Breast epithelium (tissue), 4 donors: ENCODE results near the gene SHCBP1. TPM values are rescaled to one million over a fixed set of nuclear protein-coding genes. Genes with fewer than 3 reads are reported as not detected.
"Not testable (repeated sequence)": the region's sequence is repeated elsewhere in the genome, so short reads cannot be mapped to it uniquely, and the experiment has no call there.

Source experiments
- DNase-seq, 2 donors: peaks; one replicate each; pipeline ENCODE4 v3.0.0-alpha.2; 2019; ENCODE audit warnings: low spot score in 2 of 2
- H3K27ac ChIP-seq, 2 donors: fragments of 200-600 bp; sonication (generic) in 1 of 2; one replicate each; pipeline ENCODE4 v1.5.1; 2016 to 2019; ENCODE audit warnings: mild to moderate bottlenecking in 1 of 2
- H3K27me3 ChIP-seq, 2 donors: fragments of 200-600 bp; sonication (generic) in 1 of 2; one replicate each; pipeline versions ENCODE4 v1.5.1 to v1.6.0; 2017 to 2019; ENCODE audit warnings: control low read depth in 1 of 2, mild to moderate bottlenecking in 1 of 2
- H3K36me3 ChIP-seq: fragments of 200-600 bp; one replicate; pipeline ENCODE4 v1.5.1; 2019
- H3K4me1 ChIP-seq, 2 donors: fragments of 200-600 bp; sonication (generic); one replicate each; pipeline ENCODE4 v1.5.1; 2016 to 2019; ENCODE audit warnings: control low read depth in 1 of 2
- H3K4me3 ChIP-seq, 3 donors: fragments of 200-600 bp; sonication (generic); 1 replicate in 2 of 3; 2 replicates in 1 of 3; pipeline ENCODE4 v1.5.1; 2016 to 2019; ENCODE audit warnings: mild to moderate bottlenecking in 3 of 3, moderate library complexity in 2 of 3
- H3K9me3 ChIP-seq, 2 donors: fragments of 200-600 bp; sonication (generic) in 1 of 2; one replicate each; pipeline ENCODE4 v1.5.1; 2016 to 2019; ENCODE audit warnings: control low read depth in 1 of 2
- CTCF ChIP-seq, 3 donors: fragments of 450-650 bp; IDR thresholded peaks; one replicate each; pipeline ENCODE4 v1.5.1; 2016 to 2017; ENCODE audit warnings: antibody characterized with exemption in 3 of 3, mild to moderate bottlenecking in 3 of 3, moderate library complexity in 3 of 3
- POLR2A ChIP-seq: fragments of 450-650 bp; IDR thresholded peaks from one replicate; pipeline ENCODE4 v1.6.1; 2016; ENCODE audit warnings: antibody characterized with exemption, mild to moderate bottlenecking, moderate library complexity
- POLR2AphosphoS5 ChIP-seq, 3 donors: sonication (generic); formaldehyde crosslinking; IDR thresholded peaks; one replicate each; pipeline ENCODE4 v1.6.1; 2017; ENCODE audit warnings: antibody characterized with exemption in 3 of 3
- intact Hi-C: fragments of 100-400 bp; cut with DNase I; formaldehyde crosslinking; loops from one replicate; pipeline ENCODE4 v1.15.1; 2023; ENCODE audit warnings: low total_unique reads
- total RNA-seq, 3 donors: library from RNA; depleted of rRNA; stranded (reverse); fragments of >200 nt; gene quantifications; one replicate each; pipeline ENCODE4 v1.1.0, GENCODE V29; 2016

Gene SHCBP1
- total RNA-seq, 3 donors from 2014 or later: 0.33 to 0.96 (median 0.44) TPM

DNA sequence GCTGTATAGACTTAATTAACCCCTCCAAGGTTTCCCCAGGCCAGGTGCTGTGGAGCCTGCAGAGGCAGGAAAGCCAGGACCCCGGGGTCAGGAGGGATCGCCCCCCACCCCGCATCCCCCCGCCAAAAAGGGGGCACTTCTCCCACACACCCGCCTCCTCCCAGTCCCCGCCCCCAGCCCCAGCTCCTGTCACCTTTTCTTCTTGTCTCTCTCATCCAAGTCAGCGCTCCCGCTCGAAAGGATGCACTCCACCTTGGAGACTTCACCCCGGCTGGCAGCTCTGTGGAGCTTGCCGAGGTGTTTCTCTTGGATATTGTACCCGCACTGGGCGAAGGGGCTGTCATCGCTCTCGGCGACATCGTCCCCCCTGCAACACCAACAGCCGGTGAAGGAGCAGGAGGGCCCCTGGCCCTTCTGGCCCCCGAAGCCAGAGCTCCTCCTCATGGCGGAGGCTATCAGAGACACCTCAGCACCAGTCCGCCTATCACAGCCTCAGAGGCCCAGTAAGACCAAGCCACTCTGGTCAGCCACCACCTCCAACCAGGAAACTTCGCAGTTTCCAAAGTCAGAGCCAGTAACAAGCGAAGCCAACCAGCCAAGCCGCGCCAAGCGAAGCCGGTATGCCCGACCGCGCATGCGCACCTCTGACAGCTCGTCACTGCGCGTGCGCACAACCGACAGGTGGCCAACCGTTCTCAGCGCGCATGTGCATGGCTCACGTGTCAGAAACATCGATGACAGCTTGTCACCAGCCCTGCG lies 52.5 kb downstream of the SHCBP1 start:
- no peak for TF ChIP-seq CTCF (IDR thresholded peaks at IDR 0.05)
- TF ChIP-seq POLR2A: no peak
- no peak for TF ChIP-seq POLR2AphosphoS5 (IDR thresholded peaks at IDR 0.05)
- no peak for DNase-seq
- Histone ChIP-seq H3K27me3 (peaks cover 0 to 3% of the 10 kb centered on the region in 2 donors), H3K4me1 (no peaks in the 10 kb centered on the region), H3K4me3 (no peak overlapping the region), H3K9me3 (no peaks in the 10 kb centered on the region), H3K36me3 (no peaks in the 10 kb centered on the region), H3K27ac (no peak overlapping the region)
- intact Hi-C loops: no loop called here

DNA sequence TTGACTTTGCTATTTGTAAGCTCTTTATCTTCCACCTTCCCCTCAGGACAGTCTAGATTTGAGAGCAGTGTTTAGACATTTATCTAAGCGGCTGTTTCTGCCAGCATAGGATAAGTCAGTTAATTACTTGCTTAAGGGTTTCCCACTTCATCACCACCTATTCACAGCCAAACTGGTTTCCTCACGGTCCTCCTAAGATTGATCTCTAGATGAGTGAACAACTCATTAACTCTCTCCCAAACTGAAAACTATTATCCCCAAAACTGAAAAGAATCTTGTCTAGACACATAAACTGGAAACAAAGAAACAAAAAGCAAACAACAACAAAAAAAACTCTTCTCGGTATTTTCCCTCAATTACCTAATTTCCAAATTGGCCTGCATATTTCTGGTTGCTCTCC lies 58.2 kb downstream of the SHCBP1 start:
- no peaks in the 10 kb centered on the region for H3K4me1 ChIP-seq
- no peak for DNase-seq
- H3K27ac ChIP-seq: no peak overlapping the region
- H3K36me3 ChIP-seq: no peaks in the 10 kb centered on the region
- H3K4me3 ChIP-seq: no peak overlapping the region
- H3K9me3 ChIP-seq: no peaks in the 10 kb centered on the region
- intact Hi-C loops: no loop called here
- TF ChIP-seq CTCF (IDR thresholded peaks at IDR 0.05) (no peak), POLR2AphosphoS5 (IDR thresholded peaks at IDR 0.05) (no peak), POLR2A (no peak)
- H3K27me3 ChIP-seq: no peaks in the 10 kb centered on the region

DNA sequence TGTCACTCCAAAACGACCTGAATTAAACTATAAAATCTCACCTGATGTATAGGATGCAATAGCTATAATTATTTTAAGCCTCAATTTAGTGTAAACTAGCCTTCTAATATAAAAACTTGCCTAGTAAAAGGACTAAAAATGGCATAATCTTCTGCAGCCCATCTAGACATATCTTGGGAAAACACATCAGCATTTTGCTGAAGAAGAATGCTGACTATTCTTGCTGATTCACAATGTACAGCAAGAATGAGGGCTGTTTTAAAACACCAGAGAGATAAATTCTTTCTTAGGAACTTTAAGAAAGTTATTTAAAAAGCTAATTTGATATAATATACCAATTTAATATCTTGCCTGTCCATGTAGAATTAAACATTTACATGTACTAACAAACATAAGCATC lies 63.2 kb downstream of the SHCBP1 start:
- Histone ChIP-seq H3K4me3 (no peak overlapping the region), H3K4me1 (no peaks in the 10 kb centered on the region), H3K36me3 (no peaks in the 10 kb centered on the region), H3K9me3 (no peaks in the 10 kb centered on the region), H3K27ac (no peak overlapping the region), H3K27me3 (no peaks in the 10 kb centered on the region)
- intact Hi-C loops: no loop called here
- DNase-seq: no peak
- TF ChIP-seq POLR2A (no peak), CTCF (IDR thresholded peaks at IDR 0.05) (no peak)

DNA sequence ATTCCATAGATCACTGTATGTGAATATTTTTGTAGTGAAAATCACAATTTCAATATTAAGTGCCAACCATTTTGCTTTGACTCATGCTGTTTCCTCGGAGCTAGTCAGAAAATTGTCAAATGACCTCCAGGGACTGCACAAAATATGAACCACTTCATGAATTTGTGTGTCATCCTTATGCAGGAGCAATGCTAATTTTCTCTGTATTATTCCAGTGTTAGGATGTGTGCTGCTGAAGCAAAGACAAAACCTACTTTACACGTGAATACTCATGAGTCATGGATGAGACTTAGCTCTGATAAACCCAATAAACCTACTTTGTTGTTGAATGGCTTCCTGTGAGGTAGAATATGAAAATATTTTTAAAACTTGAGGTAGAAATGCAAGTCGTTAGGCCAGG lies 65.2 kb downstream of the SHCBP1 start:
- no peak overlapping the region for H3K4me3 ChIP-seq
- H3K4me1 ChIP-seq: no peaks in the 10 kb centered on the region
- H3K27ac ChIP-seq: no peak overlapping the region
- intact Hi-C loops: no loop called here
- TF ChIP-seq CTCF (IDR thresholded peaks at IDR 0.05) (no peak), POLR2AphosphoS5 (IDR thresholded peaks at IDR 0.05) (no peak), POLR2A (no peak)
- no peaks in the 10 kb centered on the region for H3K27me3 ChIP-seq
- H3K36me3 ChIP-seq: no peaks in the 10 kb centered on the region
- H3K9me3 ChIP-seq: no peaks in the 10 kb centered on the region
- DNase-seq: no peak

DNA sequence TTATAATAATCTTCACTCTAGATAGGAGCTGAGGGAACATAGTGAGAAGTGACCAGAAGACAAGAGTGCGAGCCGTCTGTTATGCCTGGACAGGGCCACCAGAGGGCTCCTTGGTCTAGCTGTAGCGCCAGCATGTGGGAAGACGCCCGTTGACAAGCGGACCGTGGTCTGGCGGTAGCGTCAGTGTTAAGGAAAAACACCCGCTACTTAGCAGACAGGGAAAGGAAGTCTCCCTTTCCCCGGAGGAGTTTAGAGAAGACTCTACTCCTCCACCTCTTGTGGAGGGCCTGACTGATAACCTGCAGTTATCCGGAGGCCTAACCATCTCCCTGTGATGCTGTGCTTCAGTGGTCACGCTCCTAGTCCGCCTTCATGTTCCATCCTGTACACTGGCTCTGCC lies 66.7 kb downstream of the SHCBP1 start:
- H3K27me3 ChIP-seq, H3K4me1 ChIP-seq, intact Hi-C loops, H3K27ac ChIP-seq, H3K9me3 ChIP-seq, H3K36me3 ChIP-seq: not testable (repeated sequence)
- peak in 1 of 2 donors; percentile 35 for DNase-seq
- peak overlapping the region in 1 of 3 donors; percentile 8 for H3K4me3 ChIP-seq
- peak in 2 of 3 donors; percentile 39 to 48 for TF ChIP-seq CTCF (IDR thresholded peaks at IDR 0.05)
